ENCODE measurements around the gene PODXL2. TPM values are rescaled to one million over a fixed set of nuclear protein-coding genes. Genes with fewer than 3 reads are reported as not detected.

The PODXL2 gene
- total RNA-seq, 1 experiment from 2014 or later: 15.3 TPM

GRCh38 chr3:127670229-127670559 is 41.2 kb downstream of the PODXL2 start:
- CTCF ChIA-PET: no interaction called here
- in situ Hi-C loops (cut with HindIII; ENCODE audit: low pct_unique_long_range_greater_than_20kb, low sequenced_read_pairs): no loop called here
- no peak for TF ChIP-seq TCF7L2 (IDR thresholded peaks at IDR 0.05; ENCODE audit: low read depth, low read length)
- no peak for TF ChIP-seq REST (IDR thresholded peaks at IDR 0.05; ENCODE audit: insufficient read depth in 1 of 2, low read depth in 2 of 2, low read length in 1 of 2)
- TF ChIP-seq POLR2AphosphoS5 (IDR thresholded peaks at IDR 0.05; ENCODE audit: low read depth, low read length): no peak
- TF ChIP-seq SIN3A (IDR thresholded peaks at IDR 0.05; ENCODE audit: borderline replicate concordance, insufficient read depth, low read depth, low read length): no peak
- TF ChIP-seq CTCF (IDR thresholded peaks at IDR 0.05): no peak

GRCh38 chr3:127670761-127671522 is 42.0 kb downstream of the PODXL2 start:
- Histone ChIP-seq H3K27me3 (ENCODE audit: control insufficient read depth, insufficient read depth, low read length) (no peaks in the 10 kb centered on the region), H3K27ac (ENCODE audit: low read length) (no peak overlapping the region), H3K36me3 (ENCODE audit: control insufficient read depth, insufficient read depth, low read length) (no peaks in the 10 kb centered on the region), H3K9me3 (ENCODE audit: control insufficient read depth, insufficient read depth, low read depth, low read length) (no peaks in the 10 kb centered on the region), H3K4me1 (ENCODE audit: control insufficient read depth, insufficient read depth, low read length) (peaks cover 4% of the 10 kb centered on the region), H3K4me3 (ENCODE audit: low read depth in 2 of 2, low read length in 2 of 2) (no peak overlapping the region)
- POLR2A ChIA-PET: interaction anchor here (0.5 kb wide), 1 partner anchor 40 kb away, joined by 5 read pairs; no protein-coding TSS in a partner anchor
- intact Hi-C loops (cut with micrococcal nuclease; ENCODE audit: unreplicated experiment) (no loop called here), in situ Hi-C loops (cut with HindIII; ENCODE audit: low pct_unique_long_range_greater_than_20kb, low sequenced_read_pairs) (no loop called here)
- no TSS peak for BruUV-seq (replicated peaks)
- no peak for TF ChIP-seq SIN3A (IDR thresholded peaks at IDR 0.05; ENCODE audit: borderline replicate concordance, insufficient read depth, low read depth, low read length)
- no peak for TF ChIP-seq CTCF (IDR thresholded peaks at IDR 0.05)
- no peak for TF ChIP-seq TCF7L2 (IDR thresholded peaks at IDR 0.05; ENCODE audit: low read depth, low read length)
- TF ChIP-seq REST (IDR thresholded peaks at IDR 0.05; ENCODE audit: insufficient read depth in 1 of 2, low read depth in 2 of 2, low read length in 1 of 2): no peak
- no peak for TF ChIP-seq POLR2AphosphoS5 (IDR thresholded peaks at IDR 0.05; ENCODE audit: low read depth, low read length)
- no peak for DNase-seq (ENCODE audit: low read depth, low spot score)
- CTCF ChIA-PET: no interaction called here
- no peak for ATAC-seq

More at GRCh38 chr3:127670229-127670559, 41.2 kb downstream of the PODXL2 start:
- POLR2A ChIA-PET: no interaction called here
- Histone ChIP-seq H3K27me3 (ENCODE audit: control insufficient read depth, insufficient read depth, low read length) (no peaks in the 10 kb centered on the region), H3K27ac (ENCODE audit: low read length) (no peak overlapping the region), H3K9me3 (ENCODE audit: control insufficient read depth, insufficient read depth, low read depth, low read length) (no peaks in the 10 kb centered on the region), H3K4me1 (ENCODE audit: control insufficient read depth, insufficient read depth, low read length) (peaks cover 4% of the 10 kb centered on the region), H3K36me3 (ENCODE audit: control insufficient read depth, insufficient read depth, low read length) (no peaks in the 10 kb centered on the region), H3K4me3 (ENCODE audit: low read depth in 2 of 2, low read length in 2 of 2) (no peak overlapping the region)
- no peak for ATAC-seq
- no peak for DNase-seq (ENCODE audit: low read depth, low spot score)
- no TSS peak for BruUV-seq (replicated peaks)
- intact Hi-C loops (cut with micrococcal nuclease; ENCODE audit: unreplicated experiment): no loop called here

Measured in Panc1 (cell line).